Body of pancreas (tissue), 4 donors: ENCODE measurements around the gene SIK2. TPM values are rescaled to one million over a fixed set of nuclear protein-coding genes. Genes with fewer than 3 reads are reported as not detected.

Source experiments
- ATAC-seq: fragments of 150-250 bp; one replicate; pipeline ENCODE4 v1.9.1; 2016
- DNase-seq, 4 donors: peaks; one replicate each; pipeline ENCODE4 v3.0.0-alpha.2; 2019
- H3K27ac ChIP-seq, 4 donors: fragments of 200-600 bp; sonication (generic); 1 replicate in 3 of 4; 2 replicates in 1 of 4; pipeline versions ENCODE4 v1.5.1 to v1.6.1; 2016 to 2019; ENCODE audit warnings: mild to moderate bottlenecking in 1 of 4, mixed read lengths in 1 of 4, moderate library complexity in 1 of 4
- H3K27me3 ChIP-seq, 2 donors: fragments of 200-600 bp; sonication (generic); one replicate each; pipeline ENCODE4 v1.6.0; 2016; ENCODE audit warnings: mild to moderate bottlenecking in 1 of 2
- H3K36me3 ChIP-seq, 2 donors: fragments of 200-600 bp; sonication (generic); replicated peaks in 1 of 2; 2 replicates each; pipeline ENCODE4 v1.5.1; 2016; ENCODE audit warnings: low read depth in 2 of 2; ENCODE audit not compliant: insufficient read depth in 1 of 2
- H3K4me1 ChIP-seq: fragments of 200-600 bp; sonication (generic); one replicate; pipeline ENCODE4 v1.6.0; 2016
- H3K4me3 ChIP-seq, 2 donors: fragments of 200-600 bp; sonication (generic); 1 replicate in 1 of 2; 2 replicates in 1 of 2; pipeline ENCODE4 v1.5.1; 2016 to 2019
- H3K9me3 ChIP-seq, 3 donors: fragments of 200-600 bp; sonication (generic); 1 replicate in 2 of 3; 2 replicates in 1 of 3; pipeline ENCODE4 v1.5.1; 2016
- CTCF ChIP-seq, 7 experiments: fragments of 450-650 bp in 4 of 7; fragments of 200-600 bp in 3 of 7; sonication (generic) in 3 of 7; IDR thresholded peaks; one replicate each; pipeline ENCODE4 v1.5.1; 2016 to 2019; ENCODE audit warnings: antibody characterized with exemption in 7 of 7
- POLR2A ChIP-seq, 3 donors: fragments of 450-650 bp; IDR thresholded peaks; one replicate each; pipeline ENCODE4 v1.6.1; 2016; ENCODE audit warnings: antibody characterized with exemption in 3 of 3, mild to moderate bottlenecking in 2 of 3
- WGBS, 2 donors: methylation state at CpG; one replicate each; pipeline ENCODE4 v1.1.5; 2017; 5-methylcytosine and 5-hydroxymethylcytosine counted together
- intact Hi-C: fragments of 100-400 bp; cut with DNase I; formaldehyde crosslinking; loops from one replicate; pipeline ENCODE4 v1.15.1; 2023
- total RNA-seq, 2 donors: library from RNA; depleted of rRNA; stranded (reverse); fragments of >200 nt; gene quantifications; one replicate each; pipeline ENCODE4 v1.1.0, GENCODE V29; 2016

Gene SIK2
- total RNA-seq, 2 donors from 2014 or later = 15.3 to 16.5 TPM

GRCh38 chr11:111730871-111731591 lies 128.8 kb downstream of the SIK2 start:
- Histone ChIP-seq H3K27ac (peak overlapping the region; percentile 64 to 79 (median 74)), H3K36me3 (no peaks in the 10 kb centered on the region), H3K4me3 (no peak overlapping the region), H3K9me3 (no peaks in the 10 kb centered on the region), H3K4me1 (peaks cover 65% of the 10 kb centered on the region), H3K27me3 (no peaks in the 10 kb centered on the region)
- intact Hi-C loops = no loop called here
- TF ChIP-seq CTCF (IDR thresholded peaks at IDR 0.05) = no peak
- TF ChIP-seq POLR2A (IDR thresholded peaks at IDR 0.05) = peak; percentile 14 to 62 (median 29)
- DNase-seq (peak; percentile 51 to 84 (median 72)), ATAC-seq (peak; percentile 56)
- 50 to 59% methylated on average over 15 to 22 of the region's 22 CpGs for WGBS, 2 donors

GRCh38 chr11:111731821-111732220 lies 129.6 kb downstream of the SIK2 start:
- no peaks in the 10 kb centered on the region for H3K9me3 ChIP-seq
- WGBS, 2 donors = 75 to 87% methylated on average over 5 of the region's 5 CpGs
- H3K4me1 ChIP-seq = peaks cover 65% of the 10 kb centered on the region
- H3K4me3 ChIP-seq = no peak overlapping the region
- no peaks in the 10 kb centered on the region for H3K27me3 ChIP-seq
- ATAC-seq = no peak
- no peak for DNase-seq
- peak overlapping the region; percentile 25 to 79 (median 72) for H3K27ac ChIP-seq
- no peaks in the 10 kb centered on the region for H3K36me3 ChIP-seq
- intact Hi-C loops = no loop called here
- TF ChIP-seq CTCF (IDR thresholded peaks at IDR 0.05) (no peak), POLR2A (IDR thresholded peaks at IDR 0.05) (no peak)

- Histone ChIP-seq H3K27me3 (no peaks in the 10 kb centered on the region), H3K36me3 (no peaks in the 10 kb centered on the region), H3K4me1 (peaks cover 72% of the 10 kb centered on the region), H3K27ac (peak overlapping the region; percentile 27 to 79 (median 72)), H3K4me3 (no peak overlapping the region), H3K9me3 (no peaks in the 10 kb centered on the region)
- ATAC-seq (peak; percentile 22), DNase-seq (peak in 3 of 4 donors; percentile 55 to 57 (median 57))
- TF ChIP-seq POLR2A (IDR thresholded peaks at IDR 0.05) (peak in 1 of 3 donors; percentile 22), CTCF (IDR thresholded peaks at IDR 0.05) (no peak)
- intact Hi-C loops = no loop called here
- WGBS, 2 donors = 30 to 38% methylated on average over 2 to 7 of the region's 7 CpGs
These were observed 130.8 kb downstream of the SIK2 start for GRCh38 chr11:111733016-111733415.

- no peaks in the 10 kb centered on the region for H3K9me3 ChIP-seq
- DNase-seq (peak in 1 of 4 donors; percentile 28), ATAC-seq (no peak)
- peak overlapping the region; percentile 27 to 79 (median 72) for H3K27ac ChIP-seq
- peaks cover 0 to 3% of the 10 kb centered on the region in 2 donors for H3K36me3 ChIP-seq
- H3K4me1 ChIP-seq = peaks cover 72% of the 10 kb centered on the region
- H3K27me3 ChIP-seq = no peaks in the 10 kb centered on the region
- H3K4me3 ChIP-seq = no peak overlapping the region
- WGBS, 2 donors = 69% methylated on average over 9 of the region's 9 CpGs; no CpG with 5 or more reads in 1 of the 2 donors
- TF ChIP-seq POLR2A (IDR thresholded peaks at IDR 0.05) (no peak), CTCF (IDR thresholded peaks at IDR 0.05) (no peak)
- intact Hi-C loops = no loop called here
These were observed 131.4 kb downstream of the SIK2 start for GRCh38 chr11:111733611-111734088.
